Prostate gland (tissue), 2 donors: ENCODE measurements around the gene PPP1R8.

Experiments
- CTCF ChIP-seq, 4 experiments: fragments of 200-600 bp in 2 of 4; fragments of 450-650 bp in 2 of 4; sonication (generic) in 2 of 4; IDR thresholded peaks; 1 replicate in 3 of 4; 2 replicates in 1 of 4; pipeline ENCODE4 v1.5.1; 2016 to 2019; ENCODE audit warnings: antibody characterized with exemption in 4 of 4, mild to moderate bottlenecking in 2 of 4, moderate library complexity in 2 of 4
- POLR2A ChIP-seq: fragments of 450-650 bp; IDR thresholded peaks from one replicate; pipeline ENCODE4 v1.6.1; 2016; ENCODE audit warnings: antibody characterized with exemption, mild to moderate bottlenecking
- POLR2AphosphoS5 ChIP-seq: sonication (generic); formaldehyde crosslinking; IDR thresholded peaks from one replicate; pipeline ENCODE4 v1.6.1; 2017; ENCODE audit warnings: antibody characterized with exemption

- TF ChIP-seq CTCF (IDR thresholded peaks at IDR 0.05) (no peak), POLR2A (no peak), POLR2AphosphoS5 (no peak)
Measured at GRCh38 chr1:27835501-27835900, 4.9 kb downstream of the PPP1R8 start.
